ENCODE measurements around the gene HSP90AB1.

DNA sequence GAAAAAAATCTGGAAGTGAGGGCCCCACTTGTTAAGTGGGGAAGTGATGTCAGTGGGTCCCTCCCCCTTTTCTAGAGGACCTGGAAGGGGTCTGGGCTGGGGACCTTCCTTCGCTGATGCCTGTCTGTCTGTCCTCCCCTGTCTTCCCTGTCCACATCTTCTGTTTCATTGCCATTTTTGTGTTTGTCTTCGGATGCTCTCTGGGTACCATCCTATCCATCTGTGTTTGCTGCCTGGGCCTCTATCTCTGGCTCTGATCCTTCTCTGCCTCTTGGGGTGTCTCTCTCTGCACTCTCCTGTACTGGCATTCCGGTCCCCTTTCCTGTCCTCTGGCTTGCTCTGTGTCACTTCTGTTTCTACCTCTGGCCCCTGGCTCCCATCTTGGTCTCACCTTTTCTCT is 25.6 kb downstream of the HSP90AB1 start:
- TF ChIP-seq SIN3A (IDR thresholded peaks at IDR 0.05; ENCODE audit: borderline replicate concordance, insufficient read depth, low read length) (no peak), POLR2AphosphoS5 (IDR thresholded peaks at IDR 0.05; ENCODE audit: low read depth, low read length) (no peak)
- TF ChIP-seq, protein P1, sequence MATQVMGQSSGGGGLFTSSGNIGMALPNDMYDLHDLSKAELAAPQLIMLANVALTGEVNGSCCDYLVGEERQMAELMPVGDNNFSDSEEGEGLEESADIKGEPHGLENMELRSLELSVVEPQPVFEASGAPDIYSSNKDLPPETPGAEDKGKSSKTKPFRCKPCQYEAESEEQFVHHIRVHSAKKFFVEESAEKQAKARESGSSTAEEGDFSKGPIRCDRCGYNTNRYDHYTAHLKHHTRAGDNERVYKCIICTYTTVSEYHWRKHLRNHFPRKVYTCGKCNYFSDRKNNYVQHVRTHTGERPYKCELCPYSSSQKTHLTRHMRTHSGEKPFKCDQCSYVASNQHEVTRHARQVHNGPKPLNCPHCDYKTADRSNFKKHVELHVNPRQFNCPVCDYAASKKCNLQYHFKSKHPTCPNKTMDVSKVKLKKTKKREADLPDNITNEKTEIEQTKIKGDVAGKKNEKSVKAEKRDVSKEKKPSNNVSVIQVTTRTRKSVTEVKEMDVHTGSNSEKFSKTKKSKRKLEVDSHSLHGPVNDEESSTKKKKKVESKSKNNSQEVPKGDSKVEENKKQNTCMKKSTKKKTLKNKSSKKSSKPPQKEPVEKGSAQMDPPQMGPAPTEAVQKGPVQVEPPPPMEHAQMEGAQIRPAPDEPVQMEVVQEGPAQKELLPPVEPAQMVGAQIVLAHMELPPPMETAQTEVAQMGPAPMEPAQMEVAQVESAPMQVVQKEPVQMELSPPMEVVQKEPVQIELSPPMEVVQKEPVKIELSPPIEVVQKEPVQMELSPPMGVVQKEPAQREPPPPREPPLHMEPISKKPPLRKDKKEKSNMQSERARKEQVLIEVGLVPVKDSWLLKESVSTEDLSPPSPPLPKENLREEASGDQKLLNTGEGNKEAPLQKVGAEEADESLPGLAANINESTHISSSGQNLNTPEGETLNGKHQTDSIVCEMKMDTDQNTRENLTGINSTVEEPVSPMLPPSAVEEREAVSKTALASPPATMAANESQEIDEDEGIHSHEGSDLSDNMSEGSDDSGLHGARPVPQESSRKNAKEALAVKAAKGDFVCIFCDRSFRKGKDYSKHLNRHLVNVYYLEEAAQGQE (IDR thresholded peaks at IDR 0.05; ENCODE audit: insufficient read depth in 1 of 2, low read depth in 2 of 2, low read length in 2 of 2) = no peak
